ENCODE measurements around the gene GP1BB. TPM values are rescaled to one million over a fixed set of nuclear protein-coding genes. Genes with fewer than 3 reads are reported as not detected.

The GP1BB gene
- total RNA-seq, 1 experiment from 2014 or later = not detected

- CTCF ChIA-PET = interaction anchor here (0.6 to 1.1 kb wide), 2 partner anchors 8 to 39 kb away, joined by 3 to 6 read pairs; no protein-coding TSS in a partner anchor
- no peak overlapping the region for H3K27ac Mint-ChIP-seq (ENCODE audit: unreplicated experiment)
- H3K27me3 Mint-ChIP-seq (ENCODE audit: unreplicated experiment) = peaks cover 78% of the 10 kb centered on the region
- peaks cover 7% of the 10 kb centered on the region for H3K4me1 Mint-ChIP-seq (ENCODE audit: low read depth, unreplicated experiment)
- intact Hi-C loops (cut with micrococcal nuclease; ENCODE audit: unreplicated experiment) = no loop called here
- peaks cover 4% of the 10 kb centered on the region for H3K36me3 Mint-ChIP-seq (ENCODE audit: insufficient read depth, unreplicated experiment)
- BruUV-seq (replicated peaks) = no TSS peak
- H3K4me3 Mint-ChIP-seq (ENCODE audit: low read depth, unreplicated experiment) = no peak overlapping the region
- no peaks in the 10 kb centered on the region for H3K9me3 Mint-ChIP-seq (ENCODE audit: low read depth, unreplicated experiment)
- no peak for TF ChIP-seq CTCF (IDR thresholded peaks at IDR 0.05; ENCODE audit: unreplicated experiment)
- no peak for DNase-seq
Measured at GRCh38 chr22:19764636-19765476, 41.5 kb downstream of the GP1BB start.

- CTCF ChIA-PET = interaction anchor here (0.6 to 0.7 kb wide), 2 partner anchors 10 to 751 kb away, joined by 3 read pairs; no protein-coding TSS in a partner anchor
- H3K27ac Mint-ChIP-seq (ENCODE audit: unreplicated experiment) = no peak overlapping the region
- H3K9me3 Mint-ChIP-seq (ENCODE audit: low read depth, unreplicated experiment) = no peaks in the 10 kb centered on the region
- peaks cover 78% of the 10 kb centered on the region for H3K27me3 Mint-ChIP-seq (ENCODE audit: unreplicated experiment)
- BruUV-seq (replicated peaks) = no TSS peak
- TF ChIP-seq CTCF (IDR thresholded peaks at IDR 0.05; ENCODE audit: unreplicated experiment) = no peak
- intact Hi-C loops (cut with micrococcal nuclease; ENCODE audit: unreplicated experiment) = no loop called here
- H3K36me3 Mint-ChIP-seq (ENCODE audit: insufficient read depth, unreplicated experiment) = no peaks in the 10 kb centered on the region
- no peaks in the 10 kb centered on the region for H3K4me1 Mint-ChIP-seq (ENCODE audit: low read depth, unreplicated experiment)
- H3K4me3 Mint-ChIP-seq (ENCODE audit: low read depth, unreplicated experiment) = no peak overlapping the region
- no peak for DNase-seq
Measured at GRCh38 chr22:19765477-19766239, 42.3 kb downstream of the GP1BB start.

GRCh38 chr22:19766240-19766510 lies 42.8 kb downstream of the GP1BB start:
- no peaks in the 10 kb centered on the region for H3K36me3 Mint-ChIP-seq (ENCODE audit: insufficient read depth, unreplicated experiment)
- CTCF ChIA-PET = interaction anchor here (0.6 to 0.7 kb wide), 2 partner anchors 9 to 751 kb away, joined by 3 read pairs; no protein-coding TSS in a partner anchor
- peaks cover 81% of the 10 kb centered on the region for H3K27me3 Mint-ChIP-seq (ENCODE audit: unreplicated experiment)
- BruUV-seq (replicated peaks) = no TSS peak
- no peak for DNase-seq
- no peak overlapping the region for H3K27ac Mint-ChIP-seq (ENCODE audit: unreplicated experiment)
- H3K4me3 Mint-ChIP-seq (ENCODE audit: low read depth, unreplicated experiment) = peak overlapping the region; percentile 70
- no peak for TF ChIP-seq CTCF (IDR thresholded peaks at IDR 0.05; ENCODE audit: unreplicated experiment)
- H3K9me3 Mint-ChIP-seq (ENCODE audit: low read depth, unreplicated experiment) = no peaks in the 10 kb centered on the region
- intact Hi-C loops (cut with micrococcal nuclease; ENCODE audit: unreplicated experiment) = no loop called here
- H3K4me1 Mint-ChIP-seq (ENCODE audit: low read depth, unreplicated experiment) = no peaks in the 10 kb centered on the region

- peak; percentile 75 for DNase-seq
- H3K9me3 Mint-ChIP-seq (ENCODE audit: low read depth, unreplicated experiment) = no peaks in the 10 kb centered on the region
- TF ChIP-seq CTCF (IDR thresholded peaks at IDR 0.05; ENCODE audit: unreplicated experiment) = peak; percentile 50
- H3K4me1 Mint-ChIP-seq (ENCODE audit: low read depth, unreplicated experiment) = no peaks in the 10 kb centered on the region
- no peaks in the 10 kb centered on the region for H3K36me3 Mint-ChIP-seq (ENCODE audit: insufficient read depth, unreplicated experiment)
- CTCF ChIA-PET = interaction anchor here (1.0 kb wide), 1 partner anchor 36 kb away, joined by 3 read pairs; no protein-coding TSS in a partner anchor
- H3K4me3 Mint-ChIP-seq (ENCODE audit: low read depth, unreplicated experiment) = peak overlapping the region; percentile 70
- peaks cover 81% of the 10 kb centered on the region for H3K27me3 Mint-ChIP-seq (ENCODE audit: unreplicated experiment)
- BruUV-seq (replicated peaks) = no TSS peak
- intact Hi-C loops (cut with micrococcal nuclease; ENCODE audit: unreplicated experiment) = no loop called here
- no peak overlapping the region for H3K27ac Mint-ChIP-seq (ENCODE audit: unreplicated experiment)
Measured at GRCh38 chr22:19766511-19767426, 43.4 kb downstream of the GP1BB start.
